Panc1 (cell line): ENCODE data around the gene EHBP1. TPM values are rescaled to one million over a fixed set of nuclear protein-coding genes. Genes with fewer than 3 reads are reported as not detected.

ENCODE experiments used
- ATAC-seq: fragments of 200-7000 bp; cut with Tn5 transposase; 2 replicates; pipeline ENCODE4 v1.9.1; 2020; ENCODE audit warnings: mild to moderate bottlenecking, moderate library complexity
- BruUV-seq: library from RNA; stranded (reverse); fragments of 400-500 nt; replicated peaks from 2 replicates; lab custom pipeline; 2021; lab: Mats Ljungman, UMichigan
- CTCF ChIA-PET: fragments of 300-600 bp; sonication (Branson Sonifier 250); formaldehyde crosslinking; loops from one replicate; lab custom pipeline; 2022; ENCODE audit warnings: antibody characterized with exemption; lab: Charles Lee
- POLR2A ChIA-PET: fragments of 300-600 bp; sonication (Branson Sonifier 250); formaldehyde crosslinking; loops from one replicate; lab custom pipeline; 2022; ENCODE audit warnings: antibody characterized with exemption; lab: Charles Lee
- DNase-seq: peaks from one replicate; pipeline ENCODE4 v3.0.0-alpha.2; 2010; ENCODE audit warnings: low read depth, low spot score
- H3K27ac ChIP-seq: 2 replicates; pipeline ENCODE4 v1.5.1; 2011; ENCODE audit warnings: mild to moderate bottlenecking, low read length, inconsistent platforms
- H3K27me3 ChIP-seq: fragments of 200-500 bp; sonication (Bioruptor generic); 2 replicates; pipeline ENCODE4 v1.6.0; 2014; ENCODE audit warnings: low read length, inconsistent platforms; ENCODE audit not compliant: control insufficient read depth, insufficient read depth
- H3K36me3 ChIP-seq: fragments of 200-500 bp; sonication (Bioruptor generic); 2 replicates; pipeline ENCODE4 v1.5.1; 2014; ENCODE audit warnings: inconsistent platforms, mild to moderate bottlenecking, low read length, moderate library complexity; ENCODE audit not compliant: control insufficient read depth, insufficient read depth
- H3K4me1 ChIP-seq: 2 replicates; pipeline ENCODE4 v1.5.1; 2011; ENCODE audit warnings: inconsistent platforms, mild to moderate bottlenecking, low read length, moderate library complexity; ENCODE audit not compliant: control insufficient read depth, insufficient read depth
- H3K4me3 ChIP-seq, 2 experiments: 2 replicates each; pipeline ENCODE4 v1.5.1; 2011 to 2012; ENCODE audit warnings: low read depth in 2 of 2, low read length in 2 of 2, mild to moderate bottlenecking in 2 of 2, inconsistent platforms in 1 of 2, moderate library complexity in 1 of 2
- H3K9me3 ChIP-seq: fragments of 200-500 bp; sonication (Bioruptor generic); 2 replicates; pipeline ENCODE4 v1.5.1; 2014; ENCODE audit warnings: low read depth, mild to moderate bottlenecking, inconsistent platforms, low read length, moderate library complexity; ENCODE audit not compliant: control insufficient read depth, insufficient read depth
- CTCF ChIP-seq: fragments of 450-650 bp; IDR thresholded peaks from 2 replicates; pipeline ENCODE4 v1.5.1; 2017; ENCODE audit warnings: mild to moderate bottlenecking
- POLR2AphosphoS5 ChIP-seq: IDR thresholded peaks from 2 replicates; pipeline ENCODE4 v1.6.1; 2012; ENCODE audit warnings: mild to moderate bottlenecking, low read depth, low read length, moderate library complexity
- REST ChIP-seq, 2 experiments: IDR thresholded peaks; 2 replicates each; pipeline ENCODE4 v1.6.1; 2011 to 2012; ENCODE audit warnings: low read depth in 2 of 2, control low read depth in 1 of 2, low read length in 1 of 2, mild to moderate bottlenecking in 1 of 2, moderate library complexity in 1 of 2; ENCODE audit not compliant: insufficient read depth in 1 of 2
- SIN3A ChIP-seq: IDR thresholded peaks from 2 replicates; pipeline ENCODE4 v1.6.1; 2012; ENCODE audit warnings: low read depth, mild to moderate bottlenecking, low read length, moderate library complexity, borderline replicate concordance; ENCODE audit not compliant: insufficient read depth
- TCF7L2 ChIP-seq: IDR thresholded peaks from 2 replicates; pipeline ENCODE4 v1.6.1; 2011; ENCODE audit warnings: mild to moderate bottlenecking, low read depth, low read length, inconsistent platforms
- in situ Hi-C: cut with HindIII; loops from 2 replicates; pipeline ENCODE4 v1.10.0; 2016; ENCODE audit warnings: low sequenced_read_pairs, low pct_unique_long_range_greater_than_20kb
- intact Hi-C: fragments of 100-400 bp; cut with micrococcal nuclease; formaldehyde crosslinking; loops from one replicate; pipeline ENCODE4 v1.10.0; 2022; ENCODE audit not compliant: unreplicated experiment
- total RNA-seq: library from RNA; stranded (reverse); gene quantifications from one replicate; pipeline ENCODE4 v1.2.1, GENCODE V29; 2021; ENCODE audit not compliant: unreplicated experiment

Gene EHBP1
- total RNA-seq, 1 experiment from 2014 or later, result 46.1 TPM

- Histone ChIP-seq H3K36me3 (no peaks in the 10 kb centered on the region), H3K27me3 (no peaks in the 10 kb centered on the region), H3K4me3 (no peak overlapping the region), H3K4me1 (no peaks in the 10 kb centered on the region; the same call in 1 of the 2 replicates), H3K9me3 (no peaks in the 10 kb centered on the region), H3K27ac (no peak overlapping the region)
- ATAC-seq (no peak), DNase-seq (no peak)
- ChIA-PET POLR2A (no interaction called here), CTCF (no interaction called here)
- in situ Hi-C loops, result no loop called here
- intact Hi-C loops, result no loop called here
- TF ChIP-seq SIN3A (no peak), REST (IDR thresholded peaks at IDR 0.05; ENCODE audit: insufficient read depth in 1 of 2, low read depth in 2 of 2, low read length in 1 of 2) (no peak), CTCF (no peak), TCF7L2 (no peak)
- no TSS peak for BruUV-seq
These were observed 179.0 kb downstream of the EHBP1 start for GRCh38 chr2:62884514-62884913.

- no peak for TF ChIP-seq REST (IDR thresholded peaks at IDR 0.05; ENCODE audit: insufficient read depth in 1 of 2, low read depth in 2 of 2, low read length in 1 of 2)
- no peak for TF ChIP-seq SIN3A
- no peak for TF ChIP-seq CTCF
- no peak for TF ChIP-seq TCF7L2
- TF ChIP-seq POLR2AphosphoS5, result no peak
- no peak overlapping the region for H3K27ac ChIP-seq
- intact Hi-C loops, result no loop called here
- CTCF ChIA-PET, result no interaction called here
- in situ Hi-C loops, result no loop called here
- no peak for ATAC-seq
- H3K36me3 ChIP-seq, result no peaks in the 10 kb centered on the region
- DNase-seq, result no peak
- no TSS peak for BruUV-seq
- H3K4me1 ChIP-seq, result no peaks in the 10 kb centered on the region
- H3K9me3 ChIP-seq, result no peaks in the 10 kb centered on the region
- no peaks in the 10 kb centered on the region for H3K27me3 ChIP-seq
- POLR2A ChIA-PET, result no interaction called here
- no peak overlapping the region for H3K4me3 ChIP-seq
These were observed 189.6 kb downstream of the EHBP1 start for GRCh38 chr2:62894966-62895631.
